Activated naive CD8-positive, alpha-beta T cell treated with anti-CD3 and anti-CD28 coated beads, Interleukin-2, amount 10 ng/mL, durations not matched to agents 7 days and 5 days (primary cell): ENCODE measurements around the gene LPAR1. TPM values are rescaled to one million over a fixed set of nuclear protein-coding genes. Genes with fewer than 3 reads are reported as not detected.
"Not testable (repeated sequence)": the region's sequence is repeated elsewhere in the genome, so short reads cannot be mapped to it uniquely, and the experiment has no call there.

Experiments used
- ATAC-seq: fragments of 150-1000 bp; cut with Tn5 transposase; one replicate; pipeline ENCODE4 v1.10.0; 2021; ENCODE audit warnings: low read depth, moderate library complexity
- POLR2A ChIA-PET: fragments of 350-600 bp; sonication (Branson Sonifier 250); formaldehyde crosslinking; loops from one replicate; lab custom pipeline; 2021; ENCODE audit warnings: antibody characterized with exemption; lab: Charles Lee
- DNase-seq: peaks from one replicate; pipeline ENCODE4 v3.0.0; 2021
- H3K27ac Mint-ChIP-seq: one replicate; pipeline ENCODE4 v1.8.0; 2022; ENCODE audit warnings: mild to moderate bottlenecking, mixed read lengths
- H3K27me3 Mint-ChIP-seq: one replicate; pipeline ENCODE4 v1.8.0; 2022; ENCODE audit warnings: mild to moderate bottlenecking, moderate library complexity, mixed read lengths
- H3K36me3 Mint-ChIP-seq: one replicate; pipeline ENCODE4 v1.8.0; 2021; ENCODE audit warnings: mild to moderate bottlenecking, mixed read lengths
- H3K4me1 Mint-ChIP-seq: one replicate; pipeline ENCODE4 v1.8.0; 2021; ENCODE audit warnings: mixed read lengths
- H3K4me3 Mint-ChIP-seq: one replicate; pipeline ENCODE4 v1.8.0; 2022; ENCODE audit warnings: mild to moderate bottlenecking, moderate library complexity, mixed read lengths
- H3K9me3 Mint-ChIP-seq: one replicate; pipeline ENCODE4 v1.8.0; 2021; ENCODE audit warnings: mixed read lengths
- total RNA-seq, 2 experiments: library from RNA; stranded (reverse); gene quantifications; one replicate each; pipeline ENCODE4 v1.2.3, GENCODE V29; 2021

LPAR1 gene
- total RNA-seq, 2 experiments from 2014 or later = 0.14 TPM; not detected in 1

DNA sequence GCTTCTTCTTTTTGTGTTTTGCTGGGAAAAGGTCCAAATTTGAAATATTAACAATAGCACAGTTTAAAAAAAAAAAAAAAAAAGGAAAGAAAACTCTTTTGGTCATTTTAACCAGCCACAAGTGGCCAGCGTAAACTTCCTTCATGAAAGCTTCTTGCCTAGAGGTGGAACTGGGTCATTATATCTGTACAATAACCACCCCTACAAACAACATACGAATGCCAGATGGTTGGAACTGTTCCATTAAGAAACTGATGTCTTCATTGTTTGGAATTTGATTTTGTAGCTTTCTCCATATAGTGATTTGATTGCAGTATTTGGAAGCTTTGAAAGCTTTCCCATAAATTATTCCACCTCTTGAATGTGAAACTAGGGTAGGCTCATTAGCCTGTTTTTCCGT lies 18.3 kb upstream of the LPAR1 start:
- no peak for ATAC-seq
- no peak for DNase-seq
- Mint-ChIP-seq H3K36me3 (no peaks in the 10 kb centered on the region), H3K27ac (no peak overlapping the region), H3K4me3 (no peak overlapping the region), H3K27me3 (no peaks in the 10 kb centered on the region), H3K4me1 (no peaks in the 10 kb centered on the region), H3K9me3 (no peaks in the 10 kb centered on the region)
- POLR2A ChIA-PET = no interaction called here

DNA sequence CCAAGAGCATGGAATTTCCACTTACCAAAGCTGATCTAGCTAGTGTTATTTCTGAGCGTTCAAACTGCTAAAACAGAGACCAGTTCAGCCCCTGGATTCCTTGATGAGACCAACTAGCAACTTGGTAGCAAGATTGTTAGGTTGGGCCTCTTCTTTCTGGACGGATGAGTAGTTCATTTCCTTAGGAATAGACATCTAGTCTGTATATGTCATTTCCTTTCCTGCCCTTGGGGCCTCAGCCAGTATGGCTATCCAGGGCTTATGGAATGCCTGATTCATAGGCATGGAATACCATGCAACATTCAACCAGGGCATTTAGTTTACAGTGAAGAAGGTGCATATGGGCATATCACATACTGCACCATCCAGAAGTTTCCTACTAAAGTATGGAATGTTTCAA lies 14.5 kb upstream of the LPAR1 start:
- POLR2A ChIA-PET = no interaction called here
- H3K27me3 Mint-ChIP-seq = no peaks in the 10 kb centered on the region
- DNase-seq = no peak
- no peak for ATAC-seq
- H3K36me3 Mint-ChIP-seq = no peaks in the 10 kb centered on the region
- no peaks in the 10 kb centered on the region for H3K4me1 Mint-ChIP-seq
- no peak overlapping the region for H3K27ac Mint-ChIP-seq
- no peaks in the 10 kb centered on the region for H3K9me3 Mint-ChIP-seq
- H3K4me3 Mint-ChIP-seq = no peak overlapping the region

DNA sequence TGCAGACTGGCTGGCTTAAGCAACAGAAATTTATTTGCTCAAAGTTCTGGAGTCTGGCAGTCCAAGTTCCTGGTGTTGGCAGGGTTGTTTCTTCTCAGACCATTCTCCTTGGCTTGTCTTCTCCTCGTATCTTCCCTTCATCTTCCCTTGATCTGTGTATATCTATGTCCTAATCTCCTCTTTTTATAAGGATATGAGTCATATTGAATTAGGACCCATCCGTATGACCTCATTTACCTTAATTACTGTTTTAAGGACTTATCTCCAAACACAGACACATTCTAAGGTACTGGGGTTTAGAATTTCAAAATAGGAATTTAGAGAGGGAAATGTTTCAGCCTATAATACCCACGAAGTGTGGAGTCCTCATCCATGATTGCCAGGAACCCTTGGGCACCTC lies 13.1 kb upstream of the LPAR1 start:
- DNase-seq = no peak
- POLR2A ChIA-PET = no interaction called here
- H3K4me1 Mint-ChIP-seq = no peaks in the 10 kb centered on the region
- no peaks in the 10 kb centered on the region for H3K9me3 Mint-ChIP-seq
- no peak overlapping the region for H3K27ac Mint-ChIP-seq
- no peak for ATAC-seq
- no peaks in the 10 kb centered on the region for H3K36me3 Mint-ChIP-seq
- no peak overlapping the region for H3K4me3 Mint-ChIP-seq
- no peaks in the 10 kb centered on the region for H3K27me3 Mint-ChIP-seq

DNA sequence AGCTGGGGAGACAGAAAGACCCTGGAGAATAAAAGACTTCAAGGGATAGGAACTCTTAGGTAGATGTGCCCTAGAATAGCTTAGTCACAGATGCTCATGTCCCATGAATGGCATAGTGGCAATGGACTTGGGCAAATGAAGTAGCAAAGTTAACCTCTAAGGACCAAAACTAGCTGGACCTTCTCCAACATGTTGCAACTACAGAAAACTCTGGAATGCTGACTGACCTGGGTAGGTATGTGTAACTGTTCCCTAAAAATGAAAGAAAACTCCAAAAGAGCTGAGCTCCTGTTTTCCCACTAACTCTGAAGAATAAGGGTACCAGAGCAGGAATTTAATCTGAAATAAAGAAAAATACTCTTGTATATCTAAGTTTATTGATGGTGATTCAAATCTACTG lies 12.5 kb upstream of the LPAR1 start:
- H3K4me1 Mint-ChIP-seq = no peaks in the 10 kb centered on the region
- POLR2A ChIA-PET = no interaction called here
- no peaks in the 10 kb centered on the region for H3K36me3 Mint-ChIP-seq
- H3K9me3 Mint-ChIP-seq = no peaks in the 10 kb centered on the region
- H3K27ac Mint-ChIP-seq = no peak overlapping the region
- H3K4me3 Mint-ChIP-seq = no peak overlapping the region
- ATAC-seq (no peak), DNase-seq (no peak)
- no peaks in the 10 kb centered on the region for H3K27me3 Mint-ChIP-seq

DNA sequence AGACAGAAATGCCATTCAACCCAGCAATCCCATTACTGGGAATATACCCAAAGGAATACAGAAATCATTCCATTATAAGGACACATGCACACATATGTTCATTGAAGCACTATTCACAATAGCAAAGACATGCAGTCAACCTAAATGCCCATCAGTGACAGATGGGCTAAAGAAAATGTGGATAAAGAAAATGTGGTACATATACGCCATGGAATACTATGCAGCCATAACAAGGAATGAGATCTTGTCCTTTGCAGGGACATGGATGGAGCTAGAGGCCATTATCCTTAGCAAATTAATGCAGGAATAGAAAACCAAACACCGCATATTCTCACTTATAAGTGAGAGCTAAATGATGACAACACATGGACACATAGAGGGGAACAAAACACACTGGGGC lies 9.0 kb upstream of the LPAR1 start:
- ATAC-seq, H3K36me3 Mint-ChIP-seq, POLR2A ChIA-PET, H3K27ac Mint-ChIP-seq, H3K9me3 Mint-ChIP-seq, H3K4me1 Mint-ChIP-seq, H3K4me3 Mint-ChIP-seq, H3K27me3 Mint-ChIP-seq, DNase-seq: not testable (repeated sequence)

DNA sequence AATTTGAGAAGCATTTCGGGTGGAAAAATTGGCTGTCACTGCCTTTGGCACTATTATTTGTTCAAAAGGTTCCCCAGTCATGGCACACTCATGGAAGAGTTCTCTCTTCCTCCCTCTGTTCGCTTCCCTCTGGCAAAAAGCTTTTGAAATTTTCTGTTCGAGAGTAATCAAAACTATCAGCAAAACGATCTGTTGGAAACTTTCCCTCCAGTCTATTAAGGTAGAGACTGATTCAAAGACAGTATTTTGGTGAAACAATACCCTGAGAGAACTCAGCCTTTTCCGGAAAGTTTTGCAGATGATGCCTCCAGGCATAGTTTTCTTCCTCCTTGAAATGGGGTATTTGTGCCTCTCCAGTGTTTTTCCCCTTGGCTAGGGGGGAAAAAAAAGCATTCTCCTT lies 3.6 kb upstream of the LPAR1 start:
- ATAC-seq (no peak), DNase-seq (no peak)
- Mint-ChIP-seq H3K27me3 (peaks cover 24% of the 10 kb centered on the region), H3K4me1 (peaks cover 10% of the 10 kb centered on the region), H3K9me3 (no peaks in the 10 kb centered on the region), H3K4me3 (no peak overlapping the region), H3K36me3 (no peaks in the 10 kb centered on the region), H3K27ac (no peak overlapping the region)
- POLR2A ChIA-PET = no interaction called here

DNA sequence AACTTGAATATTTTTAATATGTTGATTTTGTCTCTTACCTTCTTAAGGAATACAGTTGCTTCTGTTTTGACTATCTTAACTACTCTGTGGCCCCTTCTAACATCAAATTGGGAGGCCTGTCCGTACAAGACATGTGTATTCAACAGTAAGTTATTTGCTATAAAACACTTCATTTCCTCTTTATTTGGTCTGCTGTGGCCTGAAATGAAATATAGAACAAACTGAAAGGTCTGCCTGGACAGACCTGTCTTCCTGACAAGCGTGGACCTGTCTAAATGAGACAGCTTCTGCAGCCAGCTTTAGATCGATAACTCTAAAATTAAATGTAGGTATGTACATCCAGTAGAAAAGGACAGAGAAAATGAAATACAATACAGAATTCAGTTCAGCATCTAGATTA lies 2.2 kb upstream of the LPAR1 start:
- H3K9me3 Mint-ChIP-seq = no peaks in the 10 kb centered on the region
- DNase-seq (no peak), ATAC-seq (no peak)
- peaks cover 11% of the 10 kb centered on the region for H3K4me1 Mint-ChIP-seq
- H3K27me3 Mint-ChIP-seq = peaks cover 38% of the 10 kb centered on the region
- H3K27ac Mint-ChIP-seq = no peak overlapping the region
- H3K4me3 Mint-ChIP-seq = no peak overlapping the region
- POLR2A ChIA-PET = no interaction called here
- no peaks in the 10 kb centered on the region for H3K36me3 Mint-ChIP-seq

DNA sequence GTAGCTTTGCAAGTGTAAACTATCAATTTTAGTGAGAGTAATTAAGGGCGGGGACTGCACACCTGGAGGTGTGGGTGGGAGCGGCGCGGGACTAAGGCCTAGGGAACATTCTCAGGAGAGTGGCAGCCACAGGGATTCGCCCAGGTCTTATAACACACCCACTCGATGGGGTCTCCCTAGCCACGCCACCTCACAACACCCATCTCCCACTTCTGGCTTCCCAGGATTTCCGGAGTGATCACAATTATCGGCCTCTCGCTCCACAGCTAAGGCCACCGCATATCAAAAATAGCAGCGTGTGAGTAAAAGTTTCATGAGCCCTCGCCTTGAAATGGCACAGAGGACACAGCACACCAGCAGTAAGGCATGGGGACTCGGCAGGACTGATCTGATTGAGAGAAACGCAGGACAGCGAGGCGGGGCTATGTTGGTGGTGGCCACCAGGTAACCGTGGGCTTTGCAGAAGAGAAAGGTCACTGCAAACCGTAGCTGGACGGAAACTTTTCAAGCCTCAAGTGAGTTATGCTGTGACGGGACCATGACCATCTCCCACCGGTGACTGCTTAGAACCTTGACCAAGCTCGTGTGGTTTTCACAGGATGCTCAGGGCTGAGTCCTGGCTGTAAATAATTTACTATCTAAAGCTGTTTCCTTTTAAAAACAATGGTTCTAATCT lies 1.1 kb upstream of the LPAR1 start:
- H3K27ac Mint-ChIP-seq = no peak overlapping the region
- H3K4me3 Mint-ChIP-seq = peak overlapping the region; percentile 65
- peaks cover 46% of the 10 kb centered on the region for H3K27me3 Mint-ChIP-seq

DNA sequence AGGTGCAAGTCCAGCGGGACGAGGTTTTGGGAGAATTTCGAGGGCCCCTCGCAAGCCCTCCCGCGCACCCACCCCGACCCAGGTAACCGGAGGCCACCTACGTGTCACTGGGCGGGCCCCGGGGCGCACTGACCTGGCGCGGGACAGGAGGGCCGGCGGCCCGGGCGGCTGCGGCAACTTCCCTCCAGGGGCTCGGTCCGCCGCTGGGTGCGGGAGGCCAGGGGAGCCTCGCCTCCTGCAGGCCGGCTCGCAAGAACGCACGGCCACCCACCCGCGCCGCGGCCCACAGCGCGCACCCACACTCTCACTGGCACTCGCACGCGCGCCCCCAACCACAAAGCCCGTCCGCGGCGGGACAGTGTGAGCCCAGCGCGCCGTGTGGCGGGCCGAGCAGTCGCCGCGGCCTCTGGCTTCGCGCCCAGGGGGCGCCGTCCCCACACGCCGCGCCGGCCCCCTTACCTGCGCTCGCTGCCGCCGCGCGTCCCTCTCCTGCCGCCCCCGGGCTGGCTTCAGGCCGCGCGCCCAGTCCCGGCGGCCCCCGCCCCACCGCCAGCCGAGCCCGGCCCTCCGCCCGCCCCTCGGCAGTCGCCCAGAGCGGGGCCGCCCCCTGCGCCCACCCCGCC lies 451 bp downstream of the LPAR1 start:
- H3K9me3 Mint-ChIP-seq = no peaks in the 10 kb centered on the region
- ATAC-seq = no peak
- H3K4me3 Mint-ChIP-seq = no peak overlapping the region
- DNase-seq = peak; percentile 35
- H3K27me3 Mint-ChIP-seq = peaks cover 46% of the 10 kb centered on the region
- H3K27ac Mint-ChIP-seq = no peak overlapping the region
- H3K36me3 Mint-ChIP-seq = no peaks in the 10 kb centered on the region
- H3K4me1 Mint-ChIP-seq = peaks cover 11% of the 10 kb centered on the region
- POLR2A ChIA-PET = no interaction called here

More for the DNA sequence above, 1.1 kb upstream of the LPAR1 start:
- Mint-ChIP-seq H3K36me3 (no peaks in the 10 kb centered on the region), H3K4me1 (peaks cover 11% of the 10 kb centered on the region), H3K9me3 (no peaks in the 10 kb centered on the region)
- DNase-seq (no peak), ATAC-seq (no peak)
- POLR2A ChIA-PET = no interaction called here

DNA sequence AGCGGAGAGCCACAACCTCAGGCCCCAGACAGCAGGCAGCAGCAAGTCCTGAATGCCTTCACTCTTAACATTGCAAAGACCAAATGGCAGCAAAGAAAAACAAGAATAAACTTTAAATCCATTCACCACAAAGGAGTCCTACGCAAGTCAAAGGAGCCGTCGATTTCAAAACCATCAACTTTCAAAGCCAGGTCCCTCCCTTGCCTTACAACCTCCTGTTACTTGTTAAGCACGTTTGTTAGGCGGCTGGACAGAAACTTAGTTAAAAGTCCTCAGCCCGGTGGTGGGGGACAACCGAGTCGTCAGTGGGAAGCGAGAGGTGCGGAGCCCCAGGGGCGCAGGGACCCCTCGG lies 938 bp downstream of the LPAR1 start:
- Mint-ChIP-seq H3K4me1 (peaks cover 11% of the 10 kb centered on the region), H3K27me3 (peaks cover 48% of the 10 kb centered on the region)
- no peak for ATAC-seq

DNA sequence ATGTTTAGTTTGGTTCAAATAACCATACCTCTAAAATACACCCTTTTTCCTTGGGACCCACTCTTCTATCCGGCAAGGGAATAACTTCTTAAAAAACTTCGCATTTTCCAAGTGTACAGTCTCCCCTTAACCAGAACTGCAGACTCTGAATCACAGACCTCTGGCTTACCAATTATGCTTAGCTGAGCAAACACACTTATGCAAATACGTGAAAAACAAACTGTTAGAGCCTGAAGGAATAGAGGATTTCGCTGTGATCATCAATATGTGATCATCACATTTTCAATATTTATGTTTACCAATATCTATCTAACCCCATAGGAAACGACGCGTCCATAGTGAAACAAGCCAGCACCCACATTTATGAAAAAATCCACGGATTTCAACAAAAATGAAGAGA lies 1.3 kb downstream of the LPAR1 start:
- Mint-ChIP-seq H3K36me3 (no peaks in the 10 kb centered on the region), H3K27ac (no peak overlapping the region), H3K4me1 (peaks cover 11% of the 10 kb centered on the region), H3K4me3 (no peak overlapping the region), H3K9me3 (no peaks in the 10 kb centered on the region), H3K27me3 (peaks cover 48% of the 10 kb centered on the region)
- POLR2A ChIA-PET = no interaction called here
- ATAC-seq (no peak), DNase-seq (no peak)

More for the DNA sequence above, 938 bp downstream of the LPAR1 start:
- no peak overlapping the region for H3K27ac Mint-ChIP-seq
- H3K4me3 Mint-ChIP-seq = no peak overlapping the region
- POLR2A ChIA-PET = no interaction called here
- no peaks in the 10 kb centered on the region for H3K36me3 Mint-ChIP-seq
- H3K9me3 Mint-ChIP-seq = no peaks in the 10 kb centered on the region
- no peak for DNase-seq

DNA sequence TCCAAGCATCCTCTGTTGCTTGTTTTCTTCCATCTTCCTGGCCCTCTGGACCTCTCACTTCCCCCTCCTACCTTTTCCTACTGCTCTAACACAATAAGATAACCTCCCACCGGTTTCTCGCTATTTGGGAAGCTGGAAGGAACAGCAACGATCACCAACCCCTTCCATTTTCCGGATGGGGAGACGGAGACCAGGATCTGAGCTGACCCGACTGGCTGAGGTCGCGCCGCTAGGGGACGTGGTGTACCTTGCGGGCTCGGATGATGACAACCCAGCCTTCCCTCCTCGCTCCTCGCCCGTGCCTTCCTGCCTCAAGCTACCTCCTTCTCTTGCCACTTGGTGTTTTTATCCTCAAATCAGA lies 1.9 kb downstream of the LPAR1 start:
- H3K4me3 Mint-ChIP-seq = no peak overlapping the region
- H3K36me3 Mint-ChIP-seq = no peaks in the 10 kb centered on the region
- ATAC-seq (no peak), DNase-seq (no peak)
- H3K4me1 Mint-ChIP-seq = peaks cover 11% of the 10 kb centered on the region
- POLR2A ChIA-PET = no interaction called here
- H3K9me3 Mint-ChIP-seq = no peaks in the 10 kb centered on the region
- peaks cover 48% of the 10 kb centered on the region for H3K27me3 Mint-ChIP-seq
- no peak overlapping the region for H3K27ac Mint-ChIP-seq

DNA sequence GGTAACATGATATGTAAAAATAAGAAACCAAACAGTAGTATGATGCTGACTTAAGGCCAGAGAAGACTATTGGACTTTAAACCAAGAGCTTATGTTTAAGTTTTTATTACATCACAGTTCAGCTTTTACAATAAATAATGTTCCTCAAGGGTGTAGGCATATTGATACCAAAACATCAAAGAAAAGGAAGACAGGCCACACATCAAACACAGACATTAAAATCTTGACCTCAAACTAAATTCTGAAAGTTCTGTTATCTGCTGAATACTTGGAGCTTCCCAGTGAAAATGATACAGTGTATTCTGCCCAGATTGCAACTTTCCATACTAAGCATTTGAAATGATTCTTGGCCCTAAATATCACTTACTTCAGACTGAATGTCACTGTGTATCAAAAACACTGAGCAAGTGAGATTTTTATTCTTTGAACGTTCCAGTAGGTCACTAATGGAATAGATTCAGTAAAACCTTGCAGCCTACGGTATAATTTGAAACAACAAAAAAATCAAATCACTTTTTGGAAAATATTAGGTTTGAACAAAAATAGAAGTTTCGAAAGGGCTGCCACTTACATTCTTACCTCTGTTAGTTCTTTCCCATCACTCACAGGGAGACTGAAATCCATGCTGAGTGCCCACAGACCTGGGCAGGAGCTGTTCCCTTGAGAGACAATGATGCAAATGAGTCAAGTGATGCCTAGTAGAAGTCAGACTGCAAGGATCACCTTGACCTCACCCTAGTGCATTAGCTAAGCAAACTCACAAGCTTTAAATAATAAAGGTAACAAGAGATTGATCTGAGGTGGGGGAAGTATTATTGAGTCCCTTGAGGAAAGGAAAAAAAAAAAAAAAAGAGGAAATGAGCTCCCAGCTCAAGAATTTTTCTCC lies 2.5 kb downstream of the LPAR1 start:
- Mint-ChIP-seq H3K9me3 (no peaks in the 10 kb centered on the region), H3K27me3 (peaks cover 46% of the 10 kb centered on the region), H3K4me1 (peaks cover 11% of the 10 kb centered on the region), H3K27ac (no peak overlapping the region), H3K36me3 (no peaks in the 10 kb centered on the region), H3K4me3 (no peak overlapping the region)
- DNase-seq (no peak), ATAC-seq (no peak)
- POLR2A ChIA-PET = no interaction called here
